Midbrain (tissue), 1 donor: ENCODE measurements around the gene PTCRA.

Experiments used
- DNase-seq: peaks from one replicate; lab custom pipeline; 2025; lab: John Stamatoyannopoulos, UW

Gene PTCRA

GRCh38 chr6:42971746-42972327 is 56.0 kb downstream of the PTCRA start:
- DNase-seq, result no peak

DNA sequence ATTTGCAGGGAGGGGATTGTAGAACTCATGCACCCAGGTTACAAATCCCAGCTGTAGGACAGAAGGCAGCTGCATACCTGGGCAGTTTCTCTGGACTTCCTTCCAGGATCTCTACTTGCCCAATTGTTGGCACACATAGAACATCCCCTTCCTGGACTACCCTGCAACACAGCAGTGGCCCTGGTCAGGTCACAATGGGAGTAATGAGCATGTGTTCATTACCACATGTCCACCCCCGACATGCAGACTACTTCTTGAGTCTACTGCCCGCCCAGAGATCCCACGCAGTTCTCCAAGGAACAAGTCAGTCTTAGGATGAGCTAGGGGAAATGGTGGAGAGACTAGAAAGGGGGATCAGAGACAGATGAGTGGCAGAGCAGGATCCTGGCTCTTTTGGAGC is 58.1 kb downstream of the PTCRA start:
- no peak for DNase-seq

DNA sequence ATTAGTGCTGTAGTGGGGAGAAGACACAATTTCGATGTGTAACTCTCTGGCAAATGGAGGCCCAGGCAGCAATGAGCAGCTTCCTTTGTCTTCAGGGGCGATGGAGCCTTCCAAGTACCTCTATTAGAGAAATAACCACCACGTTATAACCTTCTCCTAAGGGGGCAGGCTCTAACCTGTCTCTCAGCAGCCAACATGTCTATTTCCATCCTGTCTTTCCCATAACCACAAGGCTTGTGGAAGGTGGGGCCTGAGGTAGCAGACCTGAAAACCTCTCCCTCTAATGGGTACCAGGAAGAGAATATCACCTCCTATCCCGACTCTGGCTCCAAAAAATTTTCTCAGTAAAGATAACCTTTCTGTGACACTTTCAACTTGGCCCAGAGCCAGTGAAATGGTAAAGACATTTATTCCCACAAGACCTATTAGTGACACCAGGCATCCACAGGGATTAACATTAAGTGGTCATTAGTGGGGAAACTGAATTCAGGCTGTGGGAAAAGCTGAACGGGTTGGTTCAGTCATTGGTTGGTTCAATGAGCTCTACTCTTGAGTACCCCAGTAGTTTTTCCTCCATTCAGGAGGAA is 59.2 kb downstream of the PTCRA start:
- DNase-seq, result no peak
